Measurements from ENCODE around the gene FOXD1.

DNA sequence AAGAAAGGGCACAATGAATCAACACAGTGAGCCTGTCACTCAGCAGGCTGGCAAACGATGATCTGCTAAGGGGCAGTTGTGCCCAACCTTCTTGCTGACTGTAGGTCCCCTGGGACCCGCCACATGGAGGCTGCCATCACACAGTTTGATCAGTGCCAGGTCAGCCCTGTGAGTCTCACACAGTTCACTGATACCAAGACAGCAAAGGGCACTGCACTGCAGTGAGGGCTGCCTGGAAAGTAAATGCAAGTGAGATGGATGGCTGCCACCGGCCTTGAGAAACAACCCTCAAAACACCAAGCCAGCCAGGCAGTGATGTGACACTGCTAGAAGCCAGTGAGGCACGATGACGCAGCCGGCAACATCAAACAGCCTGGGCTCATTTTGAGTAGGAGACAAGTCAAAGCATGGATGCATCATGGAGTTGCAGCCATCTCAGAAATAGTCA, 30.3 kb downstream of the FOXD1 start:
- TF ChIP-seq CTCF (IDR thresholded peaks at IDR 0.05; ENCODE audit: low read depth, low read length, poor library complexity, severe bottlenecking), result no peak
- no peak for TF ChIP-seq EZH2phosphoT487 (IDR thresholded peaks at IDR 0.05; ENCODE audit: borderline replicate concordance, low read length)

Data from DOHH2 (cell line).